SH-SY5Y (cell line): Measurements from ENCODE around the gene SLC34A1.

Experiments used
- GATA2 ChIP-seq: IDR thresholded peaks from 2 replicates; pipeline ENCODE4 v1.6.1; 2011; ENCODE audit warnings: mild to moderate bottlenecking, low read depth, low read length
- GATA3 ChIP-seq: IDR thresholded peaks from 2 replicates; pipeline ENCODE4 v1.6.1; 2011; ENCODE audit warnings: low read depth, mild to moderate bottlenecking, low read length, moderate library complexity

DNA sequence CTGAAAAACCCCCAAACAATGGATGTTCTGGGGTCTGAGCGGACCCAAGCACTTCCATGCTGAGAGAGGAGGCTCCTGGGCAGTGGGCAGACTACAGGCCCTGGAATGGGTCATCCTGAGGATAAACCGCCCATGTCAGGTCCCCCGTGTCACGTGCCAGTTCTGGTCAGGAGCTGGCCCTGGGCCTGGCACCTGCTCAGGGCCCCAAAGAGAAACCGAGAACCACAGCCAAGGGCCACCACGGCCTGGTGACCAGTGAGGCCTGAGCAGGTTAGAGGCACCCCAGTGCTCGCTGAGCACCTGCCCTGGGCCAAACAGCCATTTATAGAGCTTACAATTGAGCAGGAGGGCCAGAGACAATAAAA lies 48.6 kb upstream of the SLC34A1 start:
- no peak for TF ChIP-seq GATA2
- TF ChIP-seq GATA3 = no peak
